NCI-H2081 treated with DMSO at 0.1 percent for 48 hours (cell line): ENCODE data around the gene TAS2R60.
"Not testable (repeated sequence)": the region's sequence is repeated elsewhere in the genome, so short reads cannot be mapped to it uniquely, and the experiment has no call there.

ENCODE experiments used
- DNase-seq: peaks from one replicate; lab custom pipeline; 2025; lab: John Stamatoyannopoulos, UW

The TAS2R60 gene

GRCh38 chr7:143479055-143479766 lies 36.0 kb downstream of the TAS2R60 start:
- DNase-seq = no peak

GRCh38 chr7:143480501-143480900 lies 37.2 kb downstream of the TAS2R60 start:
- DNase-seq = no peak

DNA sequence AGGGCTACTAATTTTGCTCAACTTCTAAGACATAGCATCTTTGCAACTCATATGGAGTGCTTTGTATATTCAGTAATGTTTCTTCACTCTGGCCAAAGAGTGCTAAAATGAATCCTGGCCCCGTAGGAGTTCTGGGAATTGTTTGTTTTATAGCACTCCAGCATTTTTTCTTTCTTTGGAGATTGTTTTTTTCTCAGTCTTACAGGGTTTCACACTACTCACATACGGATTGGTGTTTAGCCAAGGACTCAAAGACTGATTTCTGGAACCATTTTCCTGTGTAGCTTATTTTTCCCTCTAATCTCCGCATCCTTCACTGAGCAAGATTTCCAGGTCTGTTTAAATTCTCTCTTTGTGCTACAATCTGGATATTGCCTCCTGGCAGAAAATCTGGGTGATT lies 40.9 kb downstream of the TAS2R60 start:
- DNase-seq = no peak

DNA sequence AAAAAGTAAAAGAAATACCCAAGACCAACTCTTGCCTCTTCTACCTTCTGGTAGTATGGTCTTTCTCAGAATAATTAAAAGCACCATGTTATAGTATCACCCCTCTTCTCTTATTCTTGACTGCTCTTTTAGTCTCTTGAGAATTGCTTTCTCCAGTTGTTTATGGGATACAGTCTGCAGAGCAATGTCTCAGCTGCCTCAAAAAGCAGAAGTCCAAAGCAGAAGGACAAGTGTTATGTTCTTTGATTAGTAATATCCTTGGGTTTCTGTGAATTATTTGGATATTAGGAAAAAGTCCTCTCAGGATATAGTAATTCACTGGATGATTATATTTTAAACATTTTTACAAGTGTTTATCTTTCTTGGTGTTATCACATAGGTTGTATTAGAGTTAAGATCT lies 41.8 kb downstream of the TAS2R60 start:
- no peak for DNase-seq

DNA sequence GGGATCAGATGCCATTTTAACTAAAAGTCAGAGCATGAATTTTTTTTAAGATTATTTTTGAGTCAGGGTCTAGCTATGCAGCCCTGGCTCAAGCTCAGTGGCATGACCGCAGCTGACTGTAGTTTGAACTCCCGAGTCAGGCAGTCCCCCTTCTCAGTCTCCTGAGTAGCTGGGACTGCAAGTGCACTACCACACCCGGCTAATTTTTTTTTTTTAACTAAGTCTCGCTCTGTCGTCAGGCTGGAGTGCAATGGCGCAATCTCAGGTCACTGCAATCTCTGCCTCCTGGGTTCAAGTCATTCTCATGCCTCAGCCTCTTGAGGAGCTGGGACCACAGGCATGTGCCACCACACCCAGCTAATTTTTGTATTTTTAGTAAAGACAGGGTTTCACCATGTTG lies 42.2 kb downstream of the TAS2R60 start:
- no peak for DNase-seq

DNA sequence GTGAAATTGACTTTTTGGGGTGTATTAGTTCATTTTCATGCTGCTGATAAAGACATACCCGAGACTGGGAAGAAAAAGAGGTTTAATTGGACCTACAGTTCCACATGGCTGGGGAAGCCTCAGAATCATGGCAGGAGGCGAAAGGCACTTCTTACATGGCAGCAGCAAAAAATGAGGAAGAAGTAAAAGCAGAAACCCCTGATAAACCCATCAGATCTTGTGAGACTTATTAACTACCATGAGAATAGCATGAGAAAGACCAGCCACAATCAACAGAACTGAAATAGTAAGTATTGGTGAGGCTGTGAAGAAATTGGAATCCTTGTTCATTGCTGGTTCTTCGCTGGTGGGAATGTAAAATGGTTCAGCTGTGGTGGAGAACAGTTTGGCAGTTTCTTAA lies 43.0 kb downstream of the TAS2R60 start:
- DNase-seq = not testable (repeated sequence)

- no peak for DNase-seq
Measured at GRCh38 chr7:143487061-143487460, 43.8 kb downstream of the TAS2R60 start.

GRCh38 chr7:143487566-143487965 lies 44.3 kb downstream of the TAS2R60 start:
- DNase-seq = no peak

- no peak for DNase-seq
Measured at GRCh38 chr7:143490717-143491306, 47.6 kb downstream of the TAS2R60 start.

- DNase-seq = no peak
Measured at GRCh38 chr7:143492043-143492471, 48.8 kb downstream of the TAS2R60 start.

GRCh38 chr7:143492799-143493739 lies 49.8 kb downstream of the TAS2R60 start:
- no peak for DNase-seq

DNA sequence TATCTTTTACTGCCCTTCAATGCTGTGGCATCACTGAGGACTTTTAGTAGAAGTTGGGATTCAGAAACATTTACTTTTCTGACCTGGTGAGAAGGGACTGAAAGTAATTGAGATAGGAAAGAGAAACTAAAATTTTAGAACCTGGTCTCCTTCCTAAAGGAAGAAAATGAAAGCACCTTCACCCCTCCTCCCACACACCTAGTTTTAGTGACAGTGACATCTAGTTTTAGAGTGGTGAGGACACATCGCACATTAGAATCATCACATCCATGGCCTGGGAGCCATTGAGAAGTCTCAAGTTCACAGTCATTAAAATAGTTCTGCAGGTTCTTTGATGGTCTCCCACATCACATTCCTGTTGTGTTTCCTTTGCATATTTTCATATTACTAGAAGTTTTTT lies 50.5 kb downstream of the TAS2R60 start:
- DNase-seq = no peak
